Cardiac atrium fibroblast (primary cell): Measurements from ENCODE around the gene TMEM147. TPM values are rescaled to one million over a fixed set of nuclear protein-coding genes. Genes with fewer than 3 reads are reported as not detected.

Source experiments
- total RNA-seq: library from RNA; depleted of rRNA; stranded (reverse); fragments of >200 nt; gene quantifications from 2 replicates; pipeline ENCODE4 v1.2.3, GENCODE V29; 2015

TMEM147 gene, protein sequence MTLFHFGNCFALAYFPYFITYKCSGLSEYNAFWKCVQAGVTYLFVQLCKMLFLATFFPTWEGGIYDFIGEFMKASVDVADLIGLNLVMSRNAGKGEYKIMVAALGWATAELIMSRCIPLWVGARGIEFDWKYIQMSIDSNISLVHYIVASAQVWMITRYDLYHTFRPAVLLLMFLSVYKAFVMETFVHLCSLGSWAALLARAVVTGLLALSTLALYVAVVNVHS
- total RNA-seq, result 63.8 and 65.7 TPM in 2 replicates

GRCh38 chr19:35545001-35545854 lies at the start of gene TMEM147:
Gene TMEM147, plus strand, starts transcription at chr19:35545626. Its CDS starts 114 bp downstream, at chr19:35545740.

DNA sequence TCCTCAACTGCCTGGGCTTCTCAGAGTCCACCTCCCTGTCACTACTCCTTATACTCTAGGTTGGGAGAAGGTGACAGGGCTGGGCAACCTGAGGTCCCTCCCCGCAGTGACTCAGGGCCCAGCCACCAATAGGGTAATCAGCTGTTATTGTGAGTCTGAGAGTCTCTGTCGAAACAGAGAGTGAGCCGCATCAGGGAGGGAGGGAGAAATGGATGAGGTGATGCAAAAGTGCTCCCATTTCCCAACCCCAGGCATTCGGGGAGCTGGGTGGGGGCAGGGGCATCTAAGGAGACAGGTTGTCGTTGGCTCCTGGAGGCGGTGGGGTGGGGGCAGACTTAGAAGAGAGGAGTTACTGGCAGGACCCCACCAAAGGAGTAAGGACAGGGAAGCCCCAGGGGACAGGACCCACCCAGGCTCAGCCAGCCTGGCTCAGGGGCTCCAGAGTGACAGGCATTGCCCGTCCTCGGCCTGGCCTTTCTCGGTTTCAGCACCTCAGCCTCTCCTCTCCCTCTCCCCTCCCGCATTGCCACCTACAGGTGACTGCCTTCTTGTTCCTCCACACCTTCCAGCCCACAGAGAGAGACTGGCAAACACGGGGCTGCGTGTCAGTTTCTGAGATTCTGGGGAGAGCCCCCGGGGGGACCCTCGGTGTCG lies 31.7 kb upstream of the TMEM147 start, which contains the start of gene DMKN:
TSS of gene DMKN (minus strand) at position 22 of the 654 bp plus-strand sequence. CDS start 174 bp downstream, outside the sequence.

GRCh38 chr19:35528218-35529038 lies 17.0 kb upstream of the TMEM147 start, which contains the start of gene SBSN:
Gene SBSN, minus strand, starts transcription at chr19:35528311. Its CDS starts 30 bp downstream, at chr19:35528281.

DNA sequence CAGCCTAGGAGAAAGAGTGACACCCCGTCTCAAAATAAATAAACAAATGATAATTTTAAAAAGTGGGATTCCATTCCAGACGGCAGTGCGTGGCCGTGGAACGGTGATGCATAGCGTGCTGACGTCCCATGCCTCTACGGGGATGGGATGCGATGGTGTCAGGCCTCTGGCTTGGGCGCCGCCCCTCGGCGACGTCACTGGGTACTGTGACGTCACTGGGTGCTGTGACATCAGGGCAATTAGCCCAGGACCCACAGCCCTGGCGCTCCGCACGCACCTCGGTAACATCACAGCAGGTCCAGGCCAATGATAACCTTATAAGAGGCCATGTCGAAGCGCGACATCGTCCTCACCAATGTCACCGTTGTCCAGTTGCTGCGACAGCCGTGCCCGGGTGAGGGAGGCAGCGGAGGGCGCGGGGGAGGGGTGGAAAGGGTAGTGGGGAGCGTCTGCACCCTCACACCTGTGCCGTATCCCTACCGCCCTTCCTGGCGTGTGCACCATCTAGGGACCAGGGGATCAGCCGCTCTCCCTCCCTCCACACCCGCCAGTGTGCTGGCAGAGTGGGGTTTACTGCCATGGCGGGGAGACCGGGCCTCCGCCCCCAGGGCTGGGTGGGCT lies 12.1 kb upstream of the TMEM147 start, which contains the start of gene GAPDHS:
TSS of gene GAPDHS (plus strand) at position 256 of the 621 bp plus-strand sequence. CDS start at position 328, 72 bp downstream.

DNA sequence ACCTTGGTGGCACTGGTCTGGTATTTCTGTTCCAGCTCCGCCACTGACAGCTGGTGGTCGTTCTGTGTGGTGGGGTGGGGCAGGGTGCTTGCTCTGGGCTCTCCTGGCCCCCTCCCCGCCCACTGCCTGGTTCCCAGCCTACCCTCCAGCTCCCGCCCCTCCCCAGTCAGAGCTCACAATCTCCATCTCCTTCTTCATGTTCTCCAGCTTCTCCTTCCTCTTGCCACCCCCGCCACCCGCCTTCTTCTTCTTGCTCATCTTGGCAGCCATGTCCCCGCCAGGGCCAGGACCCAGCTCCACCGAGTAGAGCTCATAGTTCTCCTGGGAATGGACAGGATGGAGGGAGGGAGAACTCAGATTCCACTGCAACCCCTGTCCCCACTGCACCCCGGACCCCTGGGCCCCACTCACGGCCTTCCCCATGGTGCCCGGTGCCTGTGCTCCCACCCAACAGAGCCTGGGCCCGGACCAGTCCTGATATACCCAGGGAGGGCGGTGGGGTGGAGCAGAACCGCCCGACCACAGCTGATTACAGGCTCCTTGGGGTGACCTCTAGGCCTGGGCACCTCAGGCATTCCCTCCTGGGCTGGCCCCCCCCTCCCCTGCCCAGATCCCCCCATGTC lies 17.9 kb downstream of the TMEM147 start, which contains the start of gene ATP4A:
TSS of gene ATP4A (minus strand) at position 452 of the 623 bp plus-strand sequence. CDS start at position 423, 29 bp downstream.

GRCh38 chr19:35585848-35586247 lies 40.4 kb downstream of the TMEM147 start, which contains the start of gene PMIS2:
Gene PMIS2, plus strand, starts transcription at chr19:35586173. Its CDS starts 87 bp downstream, at chr19:35586260.

Other genes starting within 250 kb of the TMEM147 start
- not detected in 2 replicates for gene CD22, start 216.4 kb upstream of the TMEM147 start, total RNA-seq
- gene FFAR1, start 197.7 kb upstream of the TMEM147 start, total RNA-seq, result not detected in 2 replicates
- gene FFAR3, start 187.2 kb upstream of the TMEM147 start, total RNA-seq, result not detected in 2 replicates
- gene GPR42, start 174.6 kb upstream of the TMEM147 start, total RNA-seq, result not detected in 2 replicates
- gene FFAR2, start 97.4 kb upstream of the TMEM147 start, total RNA-seq, result not detected in 2 replicates
- not detected in 2 replicates for gene KRTDAP, start 55.2 kb upstream of the TMEM147 start, total RNA-seq
- gene DMKN, start 32.0 kb upstream of the TMEM147 start, total RNA-seq, result 2.0 and 4.2 TPM in 2 replicates
- gene SBSN, start 17.3 kb upstream of the TMEM147 start, total RNA-seq, result 0.18 and 0.32 TPM in 2 replicates
- not detected in 2 replicates for gene GAPDHS, start 12.2 kb upstream of the TMEM147 start, total RNA-seq
- not detected in 2 replicates for gene ATP4A, start 18.0 kb downstream of the TMEM147 start, total RNA-seq
- gene PMIS2, start 40.5 kb downstream of the TMEM147 start, total RNA-seq, result not detected in 2 replicates
- gene HAUS5, start 67.1 kb downstream of the TMEM147 start, total RNA-seq, result 3.4 and 4.0 TPM in 2 replicates
- 33.6 and 65.1 TPM in 2 replicates for gene RBM42, start 83.4 kb downstream of the TMEM147 start, total RNA-seq
- 2.3 TPM in 1 of 2 replicates, not detected in the other for gene ETV2, start 96.1 kb downstream of the TMEM147 start, total RNA-seq
- 513 and 712 TPM in 2 replicates for gene COX6B1, start 102.7 kb downstream of the TMEM147 start, total RNA-seq
- gene UPK1A, start 120.9 kb downstream of the TMEM147 start, total RNA-seq, result not detected in 2 replicates
- not detected in 2 replicates for gene ZBTB32, start 158.9 kb downstream of the TMEM147 start, total RNA-seq
- gene KMT2B, start 172.4 kb downstream of the TMEM147 start, total RNA-seq, result 7.6 and 11.5 TPM in 2 replicates
- 2.4 and 2.9 TPM in 2 replicates for gene IGFLR1, start 196.8 kb downstream of the TMEM147 start, total RNA-seq
- gene U2AF1L4, start 199.8 kb downstream of the TMEM147 start, total RNA-seq, result 14.3 and 17.8 TPM in 2 replicates
- 30.3 and 37.6 TPM in 2 replicates for gene PSENEN, start 200.0 kb downstream of the TMEM147 start, total RNA-seq
- 14.3 and 15.7 TPM in 2 replicates for gene LIN37, start 202.9 kb downstream of the TMEM147 start, total RNA-seq
- 11.5 and 35.0 TPM in 2 replicates for gene HSPB6, start 211.4 kb downstream of the TMEM147 start, total RNA-seq
- gene PROSER3, start 212.6 kb downstream of the TMEM147 start, total RNA-seq, result 1.8 and 5.0 TPM in 2 replicates
- 0.49 and 2.3 TPM in 2 replicates for gene ARHGAP33, start 229.9 kb downstream of the TMEM147 start, total RNA-seq